Mesenchymal stem cell (in vitro differentiated cells and primary cell): ENCODE measurements around the gene YAP1.

Experiments used
- DNase-seq: peaks from one replicate; pipeline ENCODE4 v3.0.0-alpha.2; 2013
- H2AFZ ChIP-seq: one replicate; pipeline ENCODE4 v1.6.1; 2013; ENCODE audit warnings: low read depth, mild to moderate bottlenecking, control low read depth, inconsistent platforms, low read length, moderate library complexity
- H2AK5ac ChIP-seq: 2 replicates; pipeline ENCODE4 v1.6.1; 2013; ENCODE audit warnings: low read length, moderate library complexity, mild to moderate bottlenecking, inconsistent platforms; ENCODE audit not compliant: severe bottlenecking
- H2BK120ac ChIP-seq: one replicate; pipeline ENCODE4 v1.6.1; 2013; ENCODE audit warnings: low read depth, mild to moderate bottlenecking, inconsistent platforms, low read length, moderate library complexity
- H2BK12ac ChIP-seq, 2 experiments: one replicate each; pipeline ENCODE4 v1.6.1; 2013; ENCODE audit warnings: inconsistent platforms in 2 of 2, low read length in 2 of 2, mild to moderate bottlenecking in 2 of 2, moderate library complexity in 2 of 2, control low read depth in 1 of 2
- H2BK15ac ChIP-seq: one replicate; pipeline ENCODE4 v1.6.1; 2013; ENCODE audit warnings: mild to moderate bottlenecking, low read depth, inconsistent platforms; ENCODE audit not compliant: poor library complexity, severe bottlenecking
- H2BK5ac ChIP-seq: 2 replicates; pipeline ENCODE4 v1.6.1; 2013; ENCODE audit warnings: low read depth, mild to moderate bottlenecking, low read length, control low read depth, inconsistent platforms; ENCODE audit not compliant: poor library complexity, severe bottlenecking
- H3K14ac ChIP-seq, 2 experiments: one replicate each; pipeline ENCODE4 v1.6.1; 2013; ENCODE audit warnings: inconsistent platforms in 2 of 2, low read length in 2 of 2, control low read depth in 1 of 2, mild to moderate bottlenecking in 1 of 2, moderate library complexity in 1 of 2
- H3K18ac ChIP-seq, 2 experiments: one replicate each; pipeline ENCODE4 v1.6.1; 2013; ENCODE audit warnings: inconsistent platforms in 2 of 2, low read length in 2 of 2, control low read depth in 1 of 2, low read depth in 1 of 2, mild to moderate bottlenecking in 1 of 2
- H3K23ac ChIP-seq, 2 experiments: one replicate each; pipeline ENCODE4 v1.6.1; 2013; ENCODE audit warnings: inconsistent platforms in 2 of 2, low read length in 2 of 2, mild to moderate bottlenecking in 2 of 2, moderate library complexity in 2 of 2, control low read depth in 1 of 2
- H3K27ac ChIP-seq: 2 replicates; pipeline ENCODE4 v1.5.1; 2013; ENCODE audit warnings: mild to moderate bottlenecking, moderate library complexity, low read length, control low read depth, inconsistent platforms; ENCODE audit not compliant: poor library complexity, severe bottlenecking
- H3K27me3 ChIP-seq, 2 experiments: 2 replicates each; pipeline versions ENCODE4 v1.6.1 to v1.7.0; 2013; ENCODE audit warnings: low read length in 2 of 2, mild to moderate bottlenecking in 2 of 2, moderate library complexity in 2 of 2, control low read depth in 1 of 2, inconsistent platforms in 1 of 2; ENCODE audit not compliant: control insufficient read depth in 1 of 2, insufficient read depth in 1 of 2
- H3K36me3 ChIP-seq, 2 experiments: 2 replicates each; pipeline versions ENCODE4 v1.6.1 to v1.7.0; 2013; ENCODE audit warnings: low read length in 2 of 2, control low read depth in 1 of 2, inconsistent platforms in 1 of 2, low read depth in 1 of 2, mild to moderate bottlenecking in 1 of 2; ENCODE audit not compliant: insufficient read depth in 2 of 2, control insufficient read depth in 1 of 2
- H3K4ac ChIP-seq, 2 experiments: one replicate each; pipeline ENCODE4 v1.6.1; 2013; ENCODE audit warnings: inconsistent platforms in 2 of 2, low read length in 2 of 2, mild to moderate bottlenecking in 2 of 2, moderate library complexity in 2 of 2, control low read depth in 1 of 2, low read depth in 1 of 2
- H3K4me1 ChIP-seq: 2 replicates; pipeline ENCODE4 v1.6.1; 2013; ENCODE audit warnings: low read depth, low read length, control low read depth; ENCODE audit not compliant: control insufficient read depth, insufficient read depth
- H3K4me2 ChIP-seq: 2 replicates; pipeline ENCODE4 v1.6.1; 2013; ENCODE audit warnings: low read length, mild to moderate bottlenecking, inconsistent platforms; ENCODE audit not compliant: poor library complexity, severe bottlenecking
- H3K4me3 ChIP-seq, 2 experiments: 2 replicates each; pipeline versions ENCODE4 v1.5.1 to v1.7.0; 2013; ENCODE audit warnings: low read length in 2 of 2, mild to moderate bottlenecking in 2 of 2, control low read depth in 1 of 2, low read depth in 1 of 2; ENCODE audit not compliant: insufficient read depth in 1 of 2
- H3K79me1 ChIP-seq: replicated peaks from 2 replicates; pipeline ENCODE4 v1.6.1; 2013; ENCODE audit warnings: mild to moderate bottlenecking, control low read depth, low read length, inconsistent platforms; ENCODE audit not compliant: poor library complexity, severe bottlenecking
- H3K9ac ChIP-seq: 2 replicates; pipeline ENCODE4 v1.7.0; 2013; ENCODE audit warnings: mild to moderate bottlenecking, low read length, moderate library complexity
- H3K9me3 ChIP-seq: 2 replicates; pipeline ENCODE4 v1.7.0; 2013; ENCODE audit warnings: mild to moderate bottlenecking, low read length; ENCODE audit not compliant: control insufficient read depth
- H4K8ac ChIP-seq: one replicate; pipeline ENCODE4 v1.6.1; 2013; ENCODE audit warnings: inconsistent platforms, mild to moderate bottlenecking, low read length, moderate library complexity
- H4K91ac ChIP-seq: one replicate; pipeline ENCODE4 v1.6.1; 2013; ENCODE audit warnings: mild to moderate bottlenecking, low read length, inconsistent platforms
- WGBS: methylation state at CpG from one replicate; pipeline ENCODE4 v1.1.7; 2013; ENCODE audit warnings: mixed read lengths; 5-methylcytosine and 5-hydroxymethylcytosine counted together

Gene YAP1

DNA sequence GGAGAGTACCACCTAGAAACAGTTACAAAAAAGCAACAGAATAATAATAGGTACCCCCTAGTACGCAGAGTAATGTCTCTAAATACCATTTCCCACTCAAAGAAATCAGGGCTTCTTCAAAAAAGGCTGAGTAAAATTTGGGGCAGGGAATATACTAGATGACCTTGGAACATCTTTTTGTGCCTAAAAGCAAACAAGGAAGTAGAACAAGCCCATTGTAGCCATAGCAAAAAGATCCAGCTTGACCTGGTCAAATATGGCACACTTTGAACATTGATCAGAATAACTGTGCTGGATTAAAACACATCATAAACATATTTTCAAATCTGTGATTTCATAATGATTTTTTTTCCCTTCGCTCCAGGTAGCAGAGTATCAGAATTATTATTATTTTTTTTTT is 91.5 kb downstream of the YAP1 start:
- Histone ChIP-seq H3K4ac (no peak overlapping the region), H2AFZ (no peak overlapping the region), H3K27ac (no peak overlapping the region), H2BK15ac (no peak overlapping the region), H4K8ac (no peak overlapping the region), H4K91ac (no peak overlapping the region), H3K23ac (no peak overlapping the region), H3K4me3 (no peak overlapping the region), H3K14ac (no peak overlapping the region), H3K27me3 (no peaks in the 10 kb centered on the region), H3K4me1 (peaks cover 3% of the 10 kb centered on the region), H3K9ac (no peak overlapping the region), H2AK5ac (no peak overlapping the region), H3K9me3 (no peaks in the 10 kb centered on the region), H3K4me2 (no peak overlapping the region), H3K36me3 (peaks cover 8 to 39% of the 10 kb centered on the region in 2 experiments), H2BK12ac (no peak overlapping the region), H2BK5ac (no peak overlapping the region), H2BK120ac (no peak overlapping the region), H3K18ac (no peak overlapping the region), H3K79me1 (peaks cover 15% of the 10 kb centered on the region)
- DNase-seq: no peak
- WGBS: no CpG with 5 or more reads among the region's 2 CpGs

DNA sequence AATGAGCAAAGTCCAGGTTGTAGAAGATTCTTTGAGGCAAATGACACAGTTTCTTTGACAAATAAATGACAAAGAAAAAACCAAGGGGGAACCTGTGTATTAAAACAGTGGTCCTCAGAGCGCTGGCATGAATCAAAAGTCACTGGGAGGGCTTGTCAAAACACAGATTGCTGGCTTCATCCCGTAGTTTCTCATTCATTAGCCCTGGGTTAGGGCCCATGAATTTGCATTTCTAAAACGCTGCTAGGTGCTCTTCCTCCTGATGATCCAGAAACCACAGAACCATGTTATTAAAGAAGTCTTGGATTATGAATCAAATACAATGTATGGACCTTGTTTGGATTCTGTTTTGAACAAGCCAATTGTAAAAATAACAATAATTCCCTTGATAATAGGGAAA is 92.7 kb downstream of the YAP1 start:
- Histone ChIP-seq H3K23ac (no peak overlapping the region), H3K27ac (no peak overlapping the region), H2BK15ac (no peak overlapping the region), H2BK5ac (no peak overlapping the region), H3K9ac (no peak overlapping the region), H3K9me3 (no peaks in the 10 kb centered on the region), H3K18ac (no peak overlapping the region), H2BK120ac (no peak overlapping the region), H4K91ac (no peak overlapping the region), H3K27me3 (no peaks in the 10 kb centered on the region), H4K8ac (no peak overlapping the region), H3K36me3 (peaks cover 8 to 51% of the 10 kb centered on the region in 2 experiments), H2AK5ac (no peak overlapping the region), H3K14ac (no peak overlapping the region), H3K4me1 (peaks cover 3% of the 10 kb centered on the region), H2BK12ac (no peak overlapping the region), H3K4me2 (no peak overlapping the region), H3K79me1 (peaks cover 19% of the 10 kb centered on the region), H2AFZ (no peak overlapping the region), H3K4me3 (no peak overlapping the region), H3K4ac (no peak overlapping the region)
- 94% methylated on average over 3 of the region's 3 CpGs for WGBS
- no peak for DNase-seq

DNA sequence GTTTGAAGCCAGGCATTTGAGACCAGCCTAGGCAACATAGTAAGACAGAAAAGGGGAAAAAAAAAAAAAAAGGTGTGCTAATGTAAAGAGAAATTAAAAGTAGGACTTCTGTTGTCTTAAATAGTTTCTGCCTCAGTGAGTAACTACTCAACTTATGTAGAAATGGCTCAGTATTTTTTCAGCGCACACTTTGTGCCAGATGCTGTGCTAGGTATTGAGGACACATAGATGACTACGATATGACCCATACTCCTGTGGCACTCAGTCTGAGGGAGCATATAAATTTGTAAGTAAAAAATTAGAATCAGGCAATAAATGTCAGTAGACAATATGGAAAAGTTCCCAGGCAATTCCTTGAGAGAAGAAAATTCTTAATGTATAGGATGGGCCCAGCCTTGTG is 93.9 kb downstream of the YAP1 start:
- Histone ChIP-seq H4K91ac (no peak overlapping the region), H3K4me2 (no peak overlapping the region), H2AFZ (no peak overlapping the region), H2BK15ac (no peak overlapping the region), H2BK5ac (no peak overlapping the region), H3K23ac (no peak overlapping the region), H3K4me3 (no peak overlapping the region), H4K8ac (no peak overlapping the region), H3K27me3 (no peaks in the 10 kb centered on the region), H3K9ac (peak overlapping the region; percentile 25), H3K27ac (no peak overlapping the region), H2BK120ac (no peak overlapping the region), H3K79me1 (peaks cover 19% of the 10 kb centered on the region), H3K4ac (no peak overlapping the region), H2BK12ac (no peak overlapping the region), H3K36me3 (peaks cover 8 to 53% of the 10 kb centered on the region in 2 experiments), H3K14ac (no peak overlapping the region), H3K18ac (no peak overlapping the region), H3K4me1 (peaks cover 3% of the 10 kb centered on the region), H3K9me3 (no peaks in the 10 kb centered on the region), H2AK5ac (no peak overlapping the region)
- 50% methylated on average over 2 of the region's 2 CpGs for WGBS
- DNase-seq: no peak

DNA sequence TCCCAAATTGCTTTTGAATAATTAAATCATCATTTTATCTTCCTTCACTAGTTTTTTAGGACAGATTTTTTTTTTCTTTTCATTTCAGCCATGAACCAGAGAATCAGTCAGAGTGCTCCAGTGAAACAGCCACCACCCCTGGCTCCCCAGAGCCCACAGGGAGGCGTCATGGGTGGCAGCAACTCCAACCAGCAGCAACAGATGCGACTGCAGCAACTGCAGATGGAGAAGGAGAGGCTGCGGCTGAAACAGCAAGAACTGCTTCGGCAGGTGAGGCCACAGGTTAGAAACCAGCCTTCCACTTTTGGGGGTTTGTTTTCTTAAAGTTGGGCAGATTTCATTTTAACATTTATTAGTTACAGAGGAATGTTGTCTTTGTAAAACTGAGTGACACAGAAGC is 95.6 kb downstream of the YAP1 start:
- Histone ChIP-seq H3K23ac (no peak overlapping the region), H3K4ac (peak overlapping the region in 1 of 2 experiments; percentile 79), H3K36me3 (peaks cover 10 to 66% of the 10 kb centered on the region in 2 experiments), H2BK5ac (no peak overlapping the region), H3K27me3 (no peaks in the 10 kb centered on the region), H3K9me3 (no peaks in the 10 kb centered on the region), H3K14ac (no peak overlapping the region), H2AK5ac (no peak overlapping the region), H3K79me1 (peaks cover 21% of the 10 kb centered on the region), H2BK15ac (no peak overlapping the region), H3K4me1 (peaks cover 3% of the 10 kb centered on the region), H3K4me2 (no peak overlapping the region), H3K9ac (no peak overlapping the region), H3K4me3 (no peak overlapping the region), H4K91ac (no peak overlapping the region), H2BK12ac (no peak overlapping the region), H2AFZ (no peak overlapping the region), H3K18ac (no peak overlapping the region), H3K27ac (no peak overlapping the region), H4K8ac (no peak overlapping the region), H2BK120ac (no peak overlapping the region)
- no peak for DNase-seq
- WGBS: 96% methylated on average over 4 of the region's 4 CpGs
